Effector CD4-positive, alpha-beta T cell (primary cell): ENCODE measurements around the gene KLHL18.
"Not testable (repeated sequence)": the region's sequence is repeated elsewhere in the genome, so short reads cannot be mapped to it uniquely, and the experiment has no call there.

Experiments used
- DNase-seq: peaks from one replicate; pipeline ENCODE4 v3.0.0-alpha.2; 2020

KLHL18 gene

GRCh38 chr3:47274652-47275051, 8.1 kb upstream of the KLHL18 start:
- DNase-seq: no peak

GRCh38 chr3:47276558-47276957, 6.2 kb upstream of the KLHL18 start:
- DNase-seq: no peak

- DNase-seq: no peak
Measured at GRCh38 chr3:47280519-47280918, 2.2 kb upstream of the KLHL18 start.

- DNase-seq: peak; percentile 20
Measured at GRCh38 chr3:47283193-47283537, 421 bp downstream of the KLHL18 start.

- no peak for DNase-seq
Measured at GRCh38 chr3:47283591-47284364, 1.0 kb downstream of the KLHL18 start.

- no peak for DNase-seq
Measured at GRCh38 chr3:47288966-47289910, 6.5 kb downstream of the KLHL18 start.

- DNase-seq: no peak
Measured at GRCh38 chr3:47291158-47291753, 8.5 kb downstream of the KLHL18 start.

GRCh38 chr3:47291754-47292420, 9.1 kb downstream of the KLHL18 start:
- DNase-seq: not testable (repeated sequence)

GRCh38 chr3:47293822-47294221, 11.1 kb downstream of the KLHL18 start:
- DNase-seq: no peak

- no peak for DNase-seq
Measured at GRCh38 chr3:47294392-47294791, 11.6 kb downstream of the KLHL18 start.

- DNase-seq: no peak
Measured at GRCh38 chr3:47295322-47295721, 12.6 kb downstream of the KLHL18 start.

- DNase-seq: no peak
Measured at GRCh38 chr3:47295976-47296375, 13.2 kb downstream of the KLHL18 start.

GRCh38 chr3:47296562-47297302, 14.0 kb downstream of the KLHL18 start:
- no peak for DNase-seq

- DNase-seq: no peak
Measured at GRCh38 chr3:47298439-47298838, 15.7 kb downstream of the KLHL18 start.

GRCh38 chr3:47299381-47300318, 16.9 kb downstream of the KLHL18 start:
- DNase-seq: no peak

- DNase-seq: no peak
Measured at GRCh38 chr3:47301456-47301855, 18.7 kb downstream of the KLHL18 start.

- DNase-seq: no peak
Measured at GRCh38 chr3:47306022-47306421, 23.3 kb downstream of the KLHL18 start.

- not testable (repeated sequence) for DNase-seq
Measured at GRCh38 chr3:47309231-47309630, 26.5 kb downstream of the KLHL18 start.

GRCh38 chr3:47310391-47310790, 27.6 kb downstream of the KLHL18 start:
- no peak for DNase-seq

GRCh38 chr3:47313341-47314055, 30.8 kb downstream of the KLHL18 start:
- no peak for DNase-seq
